GM23338 (cell line): ENCODE measurements around the gene SEPTIN6. TPM values are rescaled to one million over a fixed set of nuclear protein-coding genes. Genes with fewer than 3 reads are reported as not detected.

Experiments used
- ATAC-seq: fragments of 200-7000 bp; cut with Tn5 transposase; 3 replicates; pipeline ENCODE4 v1.9.1; 2020
- DNase-seq: peaks from one replicate; pipeline ENCODE4 v3.0.0-alpha.2; 2015; ENCODE audit warnings: low spot score
- H2AFZ ChIP-seq: fragments of 200-600 bp; sonication (generic); 2 replicates; pipeline ENCODE4 v1.8.0; 2016; ENCODE audit warnings: antibody characterized with exemption, mild to moderate bottlenecking, moderate library complexity
- H3F3A ChIP-seq: fragments of 200-600 bp; sonication (generic); replicated peaks from 2 replicates; pipeline ENCODE4 v1.8.0; 2017; ENCODE audit warnings: antibody characterized with exemption, mixed run types, low read depth
- H3K27ac ChIP-seq: fragments of 200-600 bp; sonication (generic); 2 replicates; pipeline ENCODE4 v1.6.1; 2016; ENCODE audit warnings: low read depth
- H3K27me3 ChIP-seq: fragments of 200-600 bp; sonication (generic); 2 replicates; pipeline ENCODE4 v1.8.0; 2016; ENCODE audit warnings: mild to moderate bottlenecking, mixed run types, moderate library complexity; ENCODE audit not compliant: insufficient read depth
- H3K36me3 ChIP-seq: fragments of 200-600 bp; sonication (generic); 2 replicates; pipeline ENCODE4 v1.8.0; 2016; ENCODE audit warnings: mild to moderate bottlenecking; ENCODE audit not compliant: insufficient read depth
- H3K4me1 ChIP-seq: fragments of 200-600 bp; sonication (generic); 2 replicates; pipeline ENCODE4 v1.8.0; 2016; ENCODE audit warnings: mild to moderate bottlenecking, moderate library complexity; ENCODE audit not compliant: insufficient read depth
- H3K4me2 ChIP-seq: fragments of 200-600 bp; sonication (generic); 2 replicates; pipeline ENCODE4 v1.7.1; 2017; ENCODE audit warnings: mixed run types
- H3K4me3 ChIP-seq: fragments of 200-600 bp; sonication (generic); 2 replicates; pipeline ENCODE4 v1.6.1; 2016; ENCODE audit warnings: mixed run types
- H3K79me2 ChIP-seq: fragments of 200-600 bp; sonication (generic); replicated peaks from 2 replicates; pipeline ENCODE4 v1.8.0; 2017; ENCODE audit warnings: mild to moderate bottlenecking; ENCODE audit not compliant: insufficient read depth
- H3K9me2 ChIP-seq: fragments of 200-600 bp; sonication (generic); 2 replicates; pipeline ENCODE4 v1.8.0; 2017; ENCODE audit not compliant: insufficient read depth
- H4K20me1 ChIP-seq: fragments of 200-600 bp; sonication (generic); replicated peaks from 2 replicates; pipeline ENCODE4 v1.8.0; 2017; ENCODE audit warnings: mild to moderate bottlenecking; ENCODE audit not compliant: insufficient read depth
- H3K27ac Mint-ChIP-seq: 2 replicates; pipeline ENCODE4 v1.8.0; 2020; ENCODE audit warnings: inconsistent platforms, mild to moderate bottlenecking, moderate library complexity, mixed read lengths
- H3K27me3 Mint-ChIP-seq: 3 replicates; pipeline ENCODE4 v1.8.0; 2022; ENCODE audit warnings: low read depth, mild to moderate bottlenecking, moderate library complexity, mixed read lengths, inconsistent platforms; ENCODE audit not compliant: insufficient read depth, poor library complexity
- H3K36me3 Mint-ChIP-seq: 3 replicates; pipeline ENCODE4 v1.8.0; 2021; ENCODE audit warnings: low read depth, mild to moderate bottlenecking, inconsistent platforms, moderate library complexity, mixed read lengths
- H3K4me1 Mint-ChIP-seq: 3 replicates; pipeline ENCODE4 v1.8.0; 2020; ENCODE audit warnings: mild to moderate bottlenecking, inconsistent platforms, mixed read lengths
- H3K4me3 Mint-ChIP-seq: 3 replicates; pipeline ENCODE4 v1.8.0; 2021; ENCODE audit warnings: moderate library complexity, mild to moderate bottlenecking, inconsistent platforms, mixed read lengths
- H3K9me3 Mint-ChIP-seq: 3 replicates; pipeline ENCODE4 v1.8.0; 2020; ENCODE audit warnings: moderate library complexity, mild to moderate bottlenecking, inconsistent platforms, mixed read lengths
- CREB1 ChIP-seq: fragments of 250-450 bp; sonication (Bioruptor Pico); IDR thresholded peaks from 2 replicates; pipeline ENCODE4 v1.5.0; 2020; ENCODE audit warnings: low read depth, mild to moderate bottlenecking, moderate library complexity
- CTCF ChIP-seq, 2 experiments: fragments of 200-600 bp in 1 of 2; sonication (generic) in 1 of 2; conservative IDR thresholded peaks; 2 replicates each; pipeline versions ENCODE4 v1.5.1 to v1.6.1; 2016 to 2017; ENCODE audit warnings: antibody characterized with exemption in 2 of 2, low read depth in 2 of 2, mild to moderate bottlenecking in 2 of 2, moderate library complexity in 1 of 2
- ETS1 ChIP-seq: IDR thresholded peaks from 2 replicates; pipeline ENCODE4 v1.6.1; 2016; ENCODE audit warnings: antibody characterized with exemption
- EZH2 ChIP-seq: fragments of 200-600 bp; sonication (generic); IDR thresholded peaks from one replicate; pipeline ENCODE4 v1.8.0; 2017; ENCODE audit warnings: antibody characterized with exemption, mild to moderate bottlenecking, low read depth; ENCODE audit not compliant: unreplicated experiment
- JUNB ChIP-seq: IDR thresholded peaks from one replicate; pipeline ENCODE4 v1.6.1; 2016; ENCODE audit warnings: antibody characterized with exemption; ENCODE audit not compliant: unreplicated experiment
- NANOG ChIP-seq: IDR thresholded peaks from 2 replicates; pipeline ENCODE4 v1.6.1; 2016; ENCODE audit warnings: antibody characterized with exemption, borderline replicate concordance
- STAT1 ChIP-seq: IDR thresholded peaks from one replicate; pipeline ENCODE4 v1.6.1; 2016; ENCODE audit warnings: antibody characterized with exemption; ENCODE audit not compliant: unreplicated experiment
- ZNF114 ChIP-seq: fragments of 250-450 bp; sonication (Bioruptor Pico); IDR thresholded peaks from 2 replicates; pipeline ENCODE4 v1.5.0; 2020; ENCODE audit warnings: mild to moderate bottlenecking, moderate library complexity
- ZNF331 ChIP-seq: fragments of 250-450 bp; sonication (Bioruptor Pico); IDR thresholded peaks from 2 replicates; pipeline ENCODE4 v1.5.0; 2020; ENCODE audit warnings: low read depth, mild to moderate bottlenecking, moderate library complexity
- polyA plus RNA-seq: library from polyadenylated mRNA; unstranded; fragments of >200 nt; fragmentation: Nextera tagmentation; extraction: Ambion mirVana; gene quantifications from 2 replicates; pipeline ENCODE4 v1.2.1, GENCODE V29; 2016
- total RNA-seq: library from RNA; depleted of rRNA; stranded (reverse); fragments of >200 nt; shearing (Covaris generic); gene quantifications from 2 replicates; pipeline ENCODE4 v1.2.3, GENCODE V29; 2014
- TF ChIP-seq, protein P1 (sequence below): IDR thresholded peaks from one replicate; pipeline ENCODE4 v1.6.1; 2018; ENCODE audit warnings: antibody characterized with exemption; ENCODE audit not compliant: unreplicated experiment
- TF ChIP-seq, protein P2 (sequence below): fragments of 250-450 bp; sonication (Bioruptor Pico); IDR thresholded peaks from 2 replicates; pipeline ENCODE4 v1.5.0; 2020; ENCODE audit warnings: mild to moderate bottlenecking, moderate library complexity

The SEPTIN6 gene
- total and polyA plus RNA-seq, 2 experiments from 2014 or later = 37.0 to 43.6 TPM

DNA sequence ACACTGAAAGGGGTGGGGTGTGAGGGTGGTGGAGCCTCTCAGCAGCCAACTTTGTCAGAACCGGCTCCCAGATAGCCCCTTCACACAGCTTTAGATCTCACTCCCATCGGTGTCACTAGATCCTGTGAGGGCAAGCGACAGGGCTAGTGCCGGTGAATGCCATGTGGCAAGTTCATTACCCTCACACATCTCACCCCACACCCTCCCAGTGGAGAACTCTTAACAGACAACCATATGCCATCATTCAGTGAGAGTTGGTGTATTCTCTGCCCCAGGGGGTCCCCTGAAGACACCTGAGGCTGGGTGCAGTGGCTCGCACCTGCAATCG lies 15.3 kb downstream of the SEPTIN6 start:
- no peaks in the 10 kb centered on the region for H4K20me1 ChIP-seq
- Mint-ChIP-seq H3K4me3 (no peak overlapping the region), H3K27me3 (peaks cover 1% of the 10 kb centered on the region), H3K36me3 (peaks cover 2% of the 10 kb centered on the region; the same call in 1 of the 3 replicates), H3K27ac (no peak overlapping the region), H3K9me3 (no peaks in the 10 kb centered on the region), H3K4me1 (peaks cover 11% of the 10 kb centered on the region)
- H3K27ac ChIP-seq = no peak overlapping the region
- no peak overlapping the region for H2AFZ ChIP-seq
- H3K9me2 ChIP-seq = no peaks in the 10 kb centered on the region
- DNase-seq = no peak
- H3K4me3 ChIP-seq = no peak overlapping the region
- no peaks in the 10 kb centered on the region for H3K36me3 ChIP-seq
- no peak overlapping the region for H3K4me2 ChIP-seq
- no peaks in the 10 kb centered on the region for H3F3A ChIP-seq
- peaks cover 16% of the 10 kb centered on the region for H3K79me2 ChIP-seq
- ATAC-seq = no peak; the same call in 2 of the 3 replicates
- TF ChIP-seq, protein P1, sequence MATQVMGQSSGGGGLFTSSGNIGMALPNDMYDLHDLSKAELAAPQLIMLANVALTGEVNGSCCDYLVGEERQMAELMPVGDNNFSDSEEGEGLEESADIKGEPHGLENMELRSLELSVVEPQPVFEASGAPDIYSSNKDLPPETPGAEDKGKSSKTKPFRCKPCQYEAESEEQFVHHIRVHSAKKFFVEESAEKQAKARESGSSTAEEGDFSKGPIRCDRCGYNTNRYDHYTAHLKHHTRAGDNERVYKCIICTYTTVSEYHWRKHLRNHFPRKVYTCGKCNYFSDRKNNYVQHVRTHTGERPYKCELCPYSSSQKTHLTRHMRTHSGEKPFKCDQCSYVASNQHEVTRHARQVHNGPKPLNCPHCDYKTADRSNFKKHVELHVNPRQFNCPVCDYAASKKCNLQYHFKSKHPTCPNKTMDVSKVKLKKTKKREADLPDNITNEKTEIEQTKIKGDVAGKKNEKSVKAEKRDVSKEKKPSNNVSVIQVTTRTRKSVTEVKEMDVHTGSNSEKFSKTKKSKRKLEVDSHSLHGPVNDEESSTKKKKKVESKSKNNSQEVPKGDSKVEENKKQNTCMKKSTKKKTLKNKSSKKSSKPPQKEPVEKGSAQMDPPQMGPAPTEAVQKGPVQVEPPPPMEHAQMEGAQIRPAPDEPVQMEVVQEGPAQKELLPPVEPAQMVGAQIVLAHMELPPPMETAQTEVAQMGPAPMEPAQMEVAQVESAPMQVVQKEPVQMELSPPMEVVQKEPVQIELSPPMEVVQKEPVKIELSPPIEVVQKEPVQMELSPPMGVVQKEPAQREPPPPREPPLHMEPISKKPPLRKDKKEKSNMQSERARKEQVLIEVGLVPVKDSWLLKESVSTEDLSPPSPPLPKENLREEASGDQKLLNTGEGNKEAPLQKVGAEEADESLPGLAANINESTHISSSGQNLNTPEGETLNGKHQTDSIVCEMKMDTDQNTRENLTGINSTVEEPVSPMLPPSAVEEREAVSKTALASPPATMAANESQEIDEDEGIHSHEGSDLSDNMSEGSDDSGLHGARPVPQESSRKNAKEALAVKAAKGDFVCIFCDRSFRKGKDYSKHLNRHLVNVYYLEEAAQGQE = no peak
- TF ChIP-seq, protein P2, sequence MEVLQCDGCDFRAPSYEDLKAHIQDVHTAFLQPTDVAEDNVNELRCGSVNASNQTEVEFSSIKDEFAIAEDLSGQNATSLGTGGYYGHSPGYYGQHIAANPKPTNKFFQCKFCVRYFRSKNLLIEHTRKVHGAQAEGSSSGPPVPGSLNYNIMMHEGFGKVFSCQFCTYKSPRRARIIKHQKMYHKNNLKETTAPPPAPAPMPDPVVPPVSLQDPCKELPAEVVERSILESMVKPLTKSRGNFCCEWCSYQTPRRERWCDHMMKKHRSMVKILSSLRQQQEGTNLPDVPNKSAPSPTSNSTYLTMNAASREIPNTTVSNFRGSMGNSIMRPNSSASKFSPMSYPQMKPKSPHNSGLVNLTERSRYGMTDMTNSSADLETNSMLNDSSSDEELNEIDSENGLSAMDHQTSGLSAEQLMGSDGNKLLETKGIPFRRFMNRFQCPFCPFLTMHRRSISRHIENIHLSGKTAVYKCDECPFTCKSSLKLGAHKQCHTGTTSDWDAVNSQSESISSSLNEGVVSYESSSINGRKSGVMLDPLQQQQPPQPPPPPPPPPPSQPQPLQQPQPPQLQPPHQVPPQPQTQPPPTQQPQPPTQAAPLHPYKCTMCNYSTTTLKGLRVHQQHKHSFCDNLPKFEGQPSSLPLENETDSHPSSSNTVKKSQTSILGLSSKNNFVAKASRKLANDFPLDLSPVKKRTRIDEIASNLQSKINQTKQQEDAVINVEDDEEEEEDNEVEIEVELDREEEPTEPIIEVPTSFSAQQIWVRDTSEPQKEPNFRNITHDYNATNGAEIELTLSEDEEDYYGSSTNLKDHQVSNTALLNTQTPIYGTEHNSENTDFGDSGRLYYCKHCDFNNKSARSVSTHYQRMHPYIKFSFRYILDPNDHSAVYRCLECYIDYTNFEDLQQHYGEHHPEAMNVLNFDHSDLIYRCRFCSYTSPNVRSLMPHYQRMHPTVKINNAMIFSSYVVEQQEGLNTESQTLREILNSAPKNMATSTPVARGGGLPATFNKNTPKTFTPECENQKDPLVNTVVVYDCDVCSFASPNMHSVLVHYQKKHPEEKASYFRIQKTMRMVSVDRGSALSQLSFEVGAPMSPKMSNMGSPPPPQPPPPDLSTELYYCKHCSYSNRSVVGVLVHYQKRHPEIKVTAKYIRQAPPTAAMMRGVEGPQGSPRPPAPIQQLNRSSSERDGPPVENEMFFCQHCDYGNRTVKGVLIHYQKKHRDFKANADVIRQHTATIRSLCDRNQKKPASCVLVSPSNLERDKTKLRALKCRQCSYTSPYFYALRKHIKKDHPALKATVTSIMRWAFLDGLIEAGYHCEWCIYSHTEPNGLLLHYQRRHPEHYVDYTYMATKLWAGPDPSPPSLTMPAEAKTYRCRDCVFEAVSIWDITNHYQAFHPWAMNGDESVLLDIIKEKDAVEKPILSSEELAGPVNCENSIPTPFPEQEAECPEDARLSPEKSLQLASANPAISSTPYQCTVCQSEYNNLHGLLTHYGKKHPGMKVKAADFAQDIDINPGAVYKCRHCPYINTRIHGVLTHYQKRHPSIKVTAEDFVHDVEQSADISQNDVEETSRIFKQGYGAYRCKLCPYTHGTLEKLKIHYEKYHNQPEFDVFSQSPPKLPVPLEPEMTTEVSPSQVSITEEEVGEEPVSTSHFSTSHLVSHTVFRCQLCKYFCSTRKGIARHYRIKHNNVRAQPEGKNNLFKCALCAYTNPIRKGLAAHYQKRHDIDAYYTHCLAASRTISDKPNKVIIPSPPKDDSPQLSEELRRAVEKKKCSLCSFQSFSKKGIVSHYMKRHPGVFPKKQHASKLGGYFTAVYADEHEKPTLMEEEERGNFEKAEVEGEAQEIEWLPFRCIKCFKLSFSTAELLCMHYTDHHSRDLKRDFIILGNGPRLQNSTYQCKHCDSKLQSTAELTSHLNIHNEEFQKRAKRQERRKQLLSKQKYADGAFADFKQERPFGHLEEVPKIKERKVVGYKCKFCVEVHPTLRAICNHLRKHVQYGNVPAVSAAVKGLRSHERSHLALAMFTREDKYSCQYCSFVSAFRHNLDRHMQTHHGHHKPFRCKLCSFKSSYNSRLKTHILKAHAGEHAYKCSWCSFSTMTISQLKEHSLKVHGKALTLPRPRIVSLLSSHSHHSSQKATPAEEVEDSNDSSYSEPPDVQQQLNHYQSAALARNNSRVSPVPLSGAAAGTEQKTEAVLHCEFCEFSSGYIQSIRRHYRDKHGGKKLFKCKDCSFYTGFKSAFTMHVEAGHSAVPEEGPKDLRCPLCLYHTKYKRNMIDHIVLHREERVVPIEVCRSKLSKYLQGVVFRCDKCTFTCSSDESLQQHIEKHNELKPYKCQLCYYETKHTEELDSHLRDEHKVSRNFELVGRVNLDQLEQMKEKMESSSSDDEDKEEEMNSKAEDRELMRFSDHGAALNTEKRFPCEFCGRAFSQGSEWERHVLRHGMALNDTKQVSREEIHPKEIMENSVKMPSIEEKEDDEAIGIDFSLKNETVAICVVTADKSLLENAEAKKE (CRISPR knock-in tag) = no peak
- TF ChIP-seq ETS1 (no peak), CTCF (conservative IDR thresholded peaks at IDR 0.05; ENCODE audit: low read depth in 2 of 2) (no peak), ZNF114 (CRISPR knock-in tag) (no peak), CREB1 (CRISPR knock-in tag) (no peak), NANOG (no peak), ZNF331 (CRISPR knock-in tag) (no peak), JUNB (no peak), EZH2 (no peak), STAT1 (no peak)
- no peaks in the 10 kb centered on the region for H3K27me3 ChIP-seq
- peaks cover 7% of the 10 kb centered on the region for H3K4me1 ChIP-seq
